Fibroblast of lung (primary cell): ENCODE results near the gene PLAC8.

ENCODE experiments used
- CTCF ChIP-seq, 2 donors: IDR thresholded peaks in 1 of 2; conservative IDR thresholded peaks in 1 of 2; 1 replicate in 1 of 2; 2 replicates in 1 of 2; pipeline ENCODE4 v1.5.1; 2011 to 2012; ENCODE audit warnings: low read length in 2 of 2, control low read depth in 1 of 2, inconsistent platforms in 1 of 2, low read depth in 1 of 2, mild to moderate bottlenecking in 1 of 2
- EZH2 ChIP-seq: IDR thresholded peaks from 2 replicates; pipeline ENCODE4 v1.5.1; 2012; ENCODE audit warnings: low read length, control low read depth, mild to moderate bottlenecking; ENCODE audit errors: missing control alignments

- no peak for TF ChIP-seq CTCF (conservative IDR thresholded peaks at IDR 0.05 in 1 of 2, IDR thresholded peaks at IDR 0.05 in 1 of 2; ENCODE audit: low read depth in 1 of 2, low read length in 2 of 2)
- TF ChIP-seq EZH2: no peak
Measured at GRCh38 chr4:83125738-83126141, 11.2 kb upstream of the PLAC8 start.
